ENCODE measurements around the gene RBFOX2.
"Not testable (repeated sequence)": the region's sequence is repeated elsewhere in the genome, so short reads cannot be mapped to it uniquely, and the experiment has no call there.

RBFOX2 gene

GRCh38 chr22:36008131-36008530 lies 20.5 kb downstream of the RBFOX2 start:
- no peak for DNase-seq (ENCODE audit: low spot score)

GRCh38 chr22:36003972-36004674 lies 24.5 kb downstream of the RBFOX2 start:
- no peak for DNase-seq (ENCODE audit: low spot score)

- DNase-seq (ENCODE audit: low spot score), result no peak
Measured at GRCh38 chr22:36002718-36003260, 25.8 kb downstream of the RBFOX2 start.

GRCh38 chr22:36002084-36002483 lies 26.5 kb downstream of the RBFOX2 start:
- no peak for DNase-seq (ENCODE audit: low spot score)

GRCh38 chr22:35998748-35999147 lies 29.9 kb downstream of the RBFOX2 start:
- DNase-seq (ENCODE audit: low spot score), result no peak

- no peak for DNase-seq (ENCODE audit: low spot score)
Measured at GRCh38 chr22:35997438-35997837, 31.2 kb downstream of the RBFOX2 start.

- DNase-seq (ENCODE audit: low spot score), result no peak
Measured at GRCh38 chr22:35996596-35996995, 32.0 kb downstream of the RBFOX2 start.

- no peak for DNase-seq (ENCODE audit: low spot score)
Measured at GRCh38 chr22:35995772-35996171, 32.9 kb downstream of the RBFOX2 start.

- no peak for DNase-seq (ENCODE audit: low spot score)
Measured at GRCh38 chr22:35995348-35995747, 33.3 kb downstream of the RBFOX2 start.

GRCh38 chr22:35993727-35994126 lies 34.9 kb downstream of the RBFOX2 start:
- DNase-seq (ENCODE audit: low spot score), result not testable (repeated sequence)

GRCh38 chr22:35993048-35993714 lies 35.4 kb downstream of the RBFOX2 start:
- no peak for DNase-seq (ENCODE audit: low spot score)

- DNase-seq (ENCODE audit: low spot score), result no peak
Measured at GRCh38 chr22:35991168-35991567, 37.5 kb downstream of the RBFOX2 start.

GRCh38 chr22:35988030-35988429 lies 40.6 kb downstream of the RBFOX2 start:
- no peak for DNase-seq (ENCODE audit: low spot score)

- DNase-seq (ENCODE audit: low spot score), result no peak
Measured at GRCh38 chr22:35987487-35987886, 41.1 kb downstream of the RBFOX2 start.

GRCh38 chr22:35986088-35986487 lies 42.5 kb downstream of the RBFOX2 start:
- DNase-seq (ENCODE audit: low spot score), result no peak

GRCh38 chr22:35985371-35985770 lies 43.3 kb downstream of the RBFOX2 start:
- DNase-seq (ENCODE audit: low spot score), result no peak

- no peak for DNase-seq (ENCODE audit: low spot score)
Measured at GRCh38 chr22:35984183-35985175, 44.1 kb downstream of the RBFOX2 start.

- no peak for DNase-seq (ENCODE audit: low spot score)
Measured at GRCh38 chr22:35981900-35982299, 46.7 kb downstream of the RBFOX2 start.

GRCh38 chr22:35978889-35979288 lies 49.7 kb downstream of the RBFOX2 start:
- no peak for DNase-seq (ENCODE audit: low spot score)

- DNase-seq (ENCODE audit: low spot score), result no peak
Measured at GRCh38 chr22:35978201-35978600, 50.4 kb downstream of the RBFOX2 start.

- DNase-seq (ENCODE audit: low spot score), result no peak
Measured at GRCh38 chr22:35977136-35977535, 51.5 kb downstream of the RBFOX2 start.

- no peak for DNase-seq (ENCODE audit: low spot score)
Measured at GRCh38 chr22:35973388-35973787, 55.2 kb downstream of the RBFOX2 start.

Data from HuH-7.5 (cell line).